GM23248 (cell line): ENCODE results near the gene CAMTA1.

Experiments
- EZH2 ChIP-seq: fragments of 200-600 bp; sonication (generic); IDR thresholded peaks from 2 replicates; pipeline ENCODE4 v1.6.1; 2018; ENCODE audit warnings: antibody characterized with exemption, mild to moderate bottlenecking; ENCODE audit not compliant: insufficient read depth, poor library complexity, severe bottlenecking
- EZH2phosphoT487 ChIP-seq: fragments of 200-600 bp; sonication (generic); IDR thresholded peaks from 2 replicates; pipeline ENCODE4 v1.6.1; 2018; ENCODE audit warnings: antibody characterized with exemption, moderate library complexity, mild to moderate bottlenecking, low read depth; ENCODE audit not compliant: insufficient read depth

- TF ChIP-seq EZH2 = no peak
- no peak for TF ChIP-seq EZH2phosphoT487
Measured at GRCh38 chr1:7264101-7264500, 478.8 kb downstream of the CAMTA1 start.
